ENCODE results near the gene PPFIA2. TPM values are rescaled to one million over a fixed set of nuclear protein-coding genes. Genes with fewer than 3 reads are reported as not detected.

The PPFIA2 gene
- polyA plus RNA-seq, 3 donors = not detected

DNA sequence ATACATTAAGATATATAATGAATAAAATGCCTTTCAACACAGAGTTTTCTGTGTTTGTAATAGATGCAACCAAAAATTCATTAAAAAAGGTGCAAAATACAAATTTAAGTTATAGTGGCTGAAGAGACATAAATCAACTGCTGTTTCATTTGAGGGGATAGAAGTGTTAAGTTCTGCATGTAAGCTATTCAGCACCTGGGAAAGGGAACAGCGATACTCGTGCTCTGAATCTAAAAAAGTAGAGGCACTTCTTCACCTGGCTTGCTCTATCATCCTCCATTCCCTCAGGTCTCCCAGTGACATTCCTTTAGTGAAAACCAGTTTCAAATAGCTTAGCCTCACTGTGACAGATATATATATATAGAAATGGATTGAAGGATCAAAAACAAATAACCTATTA is 458.7 kb downstream of the PPFIA2 start:
- no peak overlapping the region for H3K27ac Mint-ChIP-seq
- WGBS (ENCODE audit: insufficient coverage) = no CpG with 5 or more reads among the region's 2 CpGs
- H3K4me2 ChIP-seq (replicated peaks; ENCODE audit: extremely low read depth, low read length, poor library complexity, severe bottlenecking) = no peak overlapping the region
- DNase-seq = no peak
- no peaks in the 10 kb centered on the region for H4K20me1 ChIP-seq (ENCODE audit: insufficient read depth, low read length)
- no peak overlapping the region for H3K4me3 Mint-ChIP-seq
- no peaks in the 10 kb centered on the region for H3K4me1 ChIP-seq (ENCODE audit: control insufficient read depth in 1 of 2, insufficient read depth in 2 of 2, low read length in 2 of 2)
- H3K9me3 Mint-ChIP-seq = no peaks in the 10 kb centered on the region
- peaks cover 0 to 4% of the 10 kb centered on the region in 2 donors for H3K9me3 ChIP-seq (replicated peaks in 1 of 2; ENCODE audit: control insufficient read depth in 1 of 2, insufficient read depth in 1 of 2, low read length in 2 of 2)
- no peak overlapping the region for H3K27ac ChIP-seq (ENCODE audit: low read depth in 1 of 2, low read length in 2 of 2)
- intact Hi-C loops (cut with micrococcal nuclease) = no loop called here
- H3K36me3 Mint-ChIP-seq = no peaks in the 10 kb centered on the region
- no peaks in the 10 kb centered on the region for H3K36me3 ChIP-seq (replicated peaks in 1 of 2; ENCODE audit: control insufficient read depth in 1 of 2, insufficient read depth in 2 of 2, low read length in 2 of 2)
- no peak overlapping the region for H3K9ac ChIP-seq (ENCODE audit: insufficient read depth, low read length, poor library complexity, severe bottlenecking)
- H3K4me1 Mint-ChIP-seq = no peaks in the 10 kb centered on the region
- H3K4me3 ChIP-seq (replicated peaks in 1 of 3; ENCODE audit: low read depth in 2 of 3, low read length in 3 of 3) = no peak overlapping the region
- H3K79me2 ChIP-seq (ENCODE audit: insufficient read depth, low read length) = no peaks in the 10 kb centered on the region
- TF ChIP-seq, protein P1, sequence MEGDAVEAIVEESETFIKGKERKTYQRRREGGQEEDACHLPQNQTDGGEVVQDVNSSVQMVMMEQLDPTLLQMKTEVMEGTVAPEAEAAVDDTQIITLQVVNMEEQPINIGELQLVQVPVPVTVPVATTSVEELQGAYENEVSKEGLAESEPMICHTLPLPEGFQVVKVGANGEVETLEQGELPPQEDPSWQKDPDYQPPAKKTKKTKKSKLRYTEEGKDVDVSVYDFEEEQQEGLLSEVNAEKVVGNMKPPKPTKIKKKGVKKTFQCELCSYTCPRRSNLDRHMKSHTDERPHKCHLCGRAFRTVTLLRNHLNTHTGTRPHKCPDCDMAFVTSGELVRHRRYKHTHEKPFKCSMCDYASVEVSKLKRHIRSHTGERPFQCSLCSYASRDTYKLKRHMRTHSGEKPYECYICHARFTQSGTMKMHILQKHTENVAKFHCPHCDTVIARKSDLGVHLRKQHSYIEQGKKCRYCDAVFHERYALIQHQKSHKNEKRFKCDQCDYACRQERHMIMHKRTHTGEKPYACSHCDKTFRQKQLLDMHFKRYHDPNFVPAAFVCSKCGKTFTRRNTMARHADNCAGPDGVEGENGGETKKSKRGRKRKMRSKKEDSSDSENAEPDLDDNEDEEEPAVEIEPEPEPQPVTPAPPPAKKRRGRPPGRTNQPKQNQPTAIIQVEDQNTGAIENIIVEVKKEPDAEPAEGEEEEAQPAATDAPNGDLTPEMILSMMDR (IDR thresholded peaks at IDR 0.05) = no peak
- H3K27me3 ChIP-seq (ENCODE audit: control insufficient read depth in 2 of 2, insufficient read depth in 2 of 2, low read length in 2 of 2) = no peaks in the 10 kb centered on the region
- H2AFZ ChIP-seq (ENCODE audit: insufficient read depth, low read depth, low read length, poor library complexity, severe bottlenecking) = no peak overlapping the region
- H3K27me3 Mint-ChIP-seq (ENCODE audit: low read depth in 3 of 3) = peaks cover 0 to 2% (median 1%) of the 10 kb centered on the region in 3 donors

DNA sequence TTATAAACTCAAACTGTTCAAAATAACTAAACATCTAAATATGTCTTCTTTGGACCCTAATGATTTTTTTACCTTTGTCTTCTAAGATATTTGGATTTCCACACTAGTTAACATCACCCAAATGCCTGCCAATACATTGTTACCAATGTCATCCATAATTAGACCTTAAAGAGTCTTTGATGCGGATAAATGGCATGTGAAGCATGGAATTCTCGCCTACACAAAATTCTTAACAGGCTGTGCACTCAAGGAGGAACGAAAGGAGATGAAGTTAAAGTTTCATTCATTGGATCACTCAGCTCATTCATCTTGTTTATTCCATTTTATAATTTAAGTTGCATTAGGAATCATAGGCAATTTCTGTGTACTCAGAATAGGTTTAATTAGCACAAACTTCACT is 461.5 kb downstream of the PPFIA2 start:
- no peaks in the 10 kb centered on the region for H3K4me1 Mint-ChIP-seq
- no peaks in the 10 kb centered on the region for H3K79me2 ChIP-seq (ENCODE audit: insufficient read depth, low read length)
- no CpG with 5 or more reads among the region's 3 CpGs for WGBS (ENCODE audit: insufficient coverage)
- H3K9ac ChIP-seq (ENCODE audit: insufficient read depth, low read length, poor library complexity, severe bottlenecking) = no peak overlapping the region
- H3K36me3 ChIP-seq (replicated peaks in 1 of 2; ENCODE audit: control insufficient read depth in 1 of 2, insufficient read depth in 2 of 2, low read length in 2 of 2) = no peaks in the 10 kb centered on the region
- no peak for DNase-seq
- H3K4me3 ChIP-seq (replicated peaks in 1 of 3; ENCODE audit: low read depth in 2 of 3, low read length in 3 of 3) = no peak overlapping the region
- no peaks in the 10 kb centered on the region for H4K20me1 ChIP-seq (ENCODE audit: insufficient read depth, low read length)
- H3K27me3 ChIP-seq (ENCODE audit: control insufficient read depth in 2 of 2, insufficient read depth in 2 of 2, low read length in 2 of 2) = no peaks in the 10 kb centered on the region
- TF ChIP-seq, protein P1 (IDR thresholded peaks at IDR 0.05) = no peak
- H3K4me2 ChIP-seq (replicated peaks; ENCODE audit: extremely low read depth, low read length, poor library complexity, severe bottlenecking) = no peak overlapping the region
- H3K36me3 Mint-ChIP-seq = no peaks in the 10 kb centered on the region
- H3K9me3 ChIP-seq (replicated peaks in 1 of 2; ENCODE audit: control insufficient read depth in 1 of 2, insufficient read depth in 1 of 2, low read length in 2 of 2) = peaks cover 0 to 4% of the 10 kb centered on the region in 2 donors
- no peak overlapping the region for H3K27ac Mint-ChIP-seq
- no peaks in the 10 kb centered on the region for H3K4me1 ChIP-seq (ENCODE audit: control insufficient read depth in 1 of 2, insufficient read depth in 2 of 2, low read length in 2 of 2)
- peaks cover 0 to 2% (median 0%) of the 10 kb centered on the region in 3 donors for H3K27me3 Mint-ChIP-seq (ENCODE audit: low read depth in 3 of 3)
- H3K9me3 Mint-ChIP-seq = peaks cover 0 to 1% (median 0%) of the 10 kb centered on the region in 7 donors
- intact Hi-C loops (cut with micrococcal nuclease) = no loop called here
- H3K4me3 Mint-ChIP-seq = no peak overlapping the region
- no peak overlapping the region for H2AFZ ChIP-seq (ENCODE audit: insufficient read depth, low read depth, low read length, poor library complexity, severe bottlenecking)
- H3K27ac ChIP-seq (ENCODE audit: low read depth in 1 of 2, low read length in 2 of 2) = no peak overlapping the region

All from CD14-positive monocyte (primary cell).